ENCODE measurements around the gene SDK2. TPM values are rescaled to one million over a fixed set of nuclear protein-coding genes. Genes with fewer than 3 reads are reported as not detected.

SDK2 gene
- total RNA-seq, 1 donor from 2014 or later = 31.8 TPM

DNA sequence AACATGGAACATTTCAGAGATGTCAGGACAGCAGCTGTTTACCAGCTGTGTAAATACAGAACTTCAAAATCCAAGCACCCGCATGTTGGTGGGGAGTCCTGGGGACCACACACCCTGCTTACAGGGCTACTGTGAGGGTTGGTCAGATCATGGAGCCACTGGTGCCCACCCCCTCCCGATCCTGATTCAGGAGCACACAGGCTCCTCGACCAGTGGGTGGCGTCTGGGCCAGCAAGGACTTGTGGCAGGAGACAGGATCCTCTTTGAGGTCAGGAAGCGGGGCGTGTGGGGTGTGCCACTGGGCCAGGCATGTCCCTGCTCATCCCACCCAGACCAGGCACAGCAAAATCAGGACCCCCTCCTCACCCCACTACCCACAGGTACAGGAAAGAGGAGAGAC lies 83.6 kb downstream of the SDK2 start:
- Mint-ChIP-seq H3K4me3 (no peak overlapping the region), H3K4me1 (peaks cover 5% of the 10 kb centered on the region), H3K9me3 (no peaks in the 10 kb centered on the region), H3K27ac (no peak overlapping the region), H3K36me3 (no peaks in the 10 kb centered on the region), H3K27me3 (ENCODE audit: low read depth) (peaks cover 2% of the 10 kb centered on the region)
- no peak for TF ChIP-seq CTCF (IDR thresholded peaks at IDR 0.05; ENCODE audit: unreplicated experiment)
- DNase-seq (ENCODE audit: low spot score in 2 of 2, unreplicated experiment in 2 of 2) = no peak

DNA sequence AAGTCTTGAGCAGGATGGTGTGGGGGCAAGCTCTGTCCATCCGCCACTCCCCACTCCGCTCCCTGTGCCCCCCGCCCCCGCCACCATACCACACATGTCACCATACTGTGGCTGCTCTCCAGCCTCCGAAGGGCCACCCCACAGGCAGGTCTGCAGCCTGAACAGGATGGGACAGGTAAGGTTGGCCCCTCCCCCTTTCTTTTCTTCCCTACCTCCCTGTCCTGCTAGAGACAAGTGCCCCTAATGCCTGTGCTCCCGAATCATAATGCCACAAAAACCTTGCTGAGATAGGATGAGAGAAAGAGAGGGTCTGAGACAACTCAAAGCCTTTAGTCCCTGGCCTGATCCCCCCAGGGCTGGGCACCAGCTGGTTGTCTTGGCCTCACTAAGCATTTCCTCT lies 84.7 kb downstream of the SDK2 start:
- Mint-ChIP-seq H3K9me3 (peaks cover 2% of the 10 kb centered on the region), H3K4me1 (peaks cover 5% of the 10 kb centered on the region), H3K27me3 (ENCODE audit: low read depth) (peaks cover 2% of the 10 kb centered on the region), H3K27ac (no peak overlapping the region), H3K4me3 (no peak overlapping the region), H3K36me3 (no peaks in the 10 kb centered on the region)
- DNase-seq (ENCODE audit: low spot score in 2 of 2, unreplicated experiment in 2 of 2) = no peak
- TF ChIP-seq CTCF (IDR thresholded peaks at IDR 0.05; ENCODE audit: unreplicated experiment) = no peak

GRCh38 chr17:73555199-73555960 lies 88.9 kb downstream of the SDK2 start:
- H3K27ac Mint-ChIP-seq = no peak overlapping the region
- H3K27me3 Mint-ChIP-seq (ENCODE audit: low read depth) = peaks cover 2% of the 10 kb centered on the region
- peaks cover 6% of the 10 kb centered on the region for H3K9me3 Mint-ChIP-seq
- DNase-seq (ENCODE audit: low spot score in 2 of 2, unreplicated experiment in 2 of 2) = no peak
- no peak overlapping the region for H3K4me3 Mint-ChIP-seq
- H3K36me3 Mint-ChIP-seq = no peaks in the 10 kb centered on the region
- H3K4me1 Mint-ChIP-seq = peaks cover 19% of the 10 kb centered on the region
- no peak for TF ChIP-seq CTCF (IDR thresholded peaks at IDR 0.05; ENCODE audit: unreplicated experiment)

DNA sequence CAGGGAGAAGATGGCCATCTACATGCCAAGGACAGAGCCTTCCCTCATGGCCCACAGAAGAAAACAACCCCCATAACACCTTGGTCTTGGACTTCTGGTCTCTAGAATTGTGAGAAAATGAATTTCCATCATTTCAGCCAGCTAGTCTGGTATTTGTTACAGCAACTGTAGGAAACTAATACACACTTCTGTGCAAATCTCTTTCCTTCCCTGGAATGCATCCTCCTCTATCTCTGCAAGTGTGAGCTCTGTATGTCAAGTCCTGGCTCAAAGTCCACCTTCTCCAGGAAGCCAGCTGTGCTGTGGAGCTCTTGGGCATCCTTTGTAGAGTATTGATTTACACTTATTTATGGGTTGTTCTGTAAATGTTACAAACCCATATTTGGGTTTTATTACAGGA lies 89.7 kb downstream of the SDK2 start:
- H3K36me3 Mint-ChIP-seq = no peaks in the 10 kb centered on the region
- peaks cover 2% of the 10 kb centered on the region for H3K27me3 Mint-ChIP-seq (ENCODE audit: low read depth)
- peaks cover 6% of the 10 kb centered on the region for H3K9me3 Mint-ChIP-seq
- no peak for DNase-seq (ENCODE audit: low spot score in 2 of 2, unreplicated experiment in 2 of 2)
- H3K27ac Mint-ChIP-seq = no peak overlapping the region
- peaks cover 26% of the 10 kb centered on the region for H3K4me1 Mint-ChIP-seq
- no peak for TF ChIP-seq CTCF (IDR thresholded peaks at IDR 0.05; ENCODE audit: unreplicated experiment)
- no peak overlapping the region for H3K4me3 Mint-ChIP-seq

DNA sequence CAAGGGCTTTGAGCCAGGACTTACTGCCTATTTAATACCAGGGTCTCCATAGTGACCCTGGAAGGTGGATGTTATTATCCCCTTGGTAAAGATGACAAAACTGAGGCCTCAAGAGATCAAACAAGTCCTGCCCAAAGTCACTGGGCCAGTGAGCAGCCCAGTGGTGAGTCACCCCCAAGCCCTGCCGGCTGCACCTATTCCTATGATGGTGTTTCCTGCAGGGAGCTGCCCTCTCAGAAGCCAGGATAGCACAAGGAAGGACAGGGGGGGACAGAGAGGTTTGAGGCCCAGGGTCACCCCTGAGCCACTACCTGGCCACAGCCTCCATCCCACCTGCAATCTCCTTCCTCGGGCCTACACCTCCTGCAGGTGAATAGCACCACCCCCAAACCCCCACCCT lies 90.9 kb downstream of the SDK2 start:
- Mint-ChIP-seq H3K9me3 (peaks cover 6% of the 10 kb centered on the region), H3K4me1 (peaks cover 23% of the 10 kb centered on the region), H3K27me3 (ENCODE audit: low read depth) (peaks cover 2% of the 10 kb centered on the region), H3K4me3 (no peak overlapping the region), H3K36me3 (no peaks in the 10 kb centered on the region), H3K27ac (no peak overlapping the region)
- TF ChIP-seq CTCF (IDR thresholded peaks at IDR 0.05; ENCODE audit: unreplicated experiment) = no peak
- DNase-seq (ENCODE audit: low spot score in 2 of 2, unreplicated experiment in 2 of 2) = no peak

Measured in mesothelial cell of epicardium (in vitro differentiated cells).